NCI-H748 (cell line): ENCODE data around the gene SLC25A42.
"Not testable (repeated sequence)": the region's sequence is repeated elsewhere in the genome, so short reads cannot be mapped to it uniquely, and the experiment has no call there.

Experiments
- DNase-seq: peaks from one replicate; lab custom pipeline; 2025; ENCODE audit not compliant: unreplicated experiment; lab: John Stamatoyannopoulos, UW

The SLC25A42 gene

DNA sequence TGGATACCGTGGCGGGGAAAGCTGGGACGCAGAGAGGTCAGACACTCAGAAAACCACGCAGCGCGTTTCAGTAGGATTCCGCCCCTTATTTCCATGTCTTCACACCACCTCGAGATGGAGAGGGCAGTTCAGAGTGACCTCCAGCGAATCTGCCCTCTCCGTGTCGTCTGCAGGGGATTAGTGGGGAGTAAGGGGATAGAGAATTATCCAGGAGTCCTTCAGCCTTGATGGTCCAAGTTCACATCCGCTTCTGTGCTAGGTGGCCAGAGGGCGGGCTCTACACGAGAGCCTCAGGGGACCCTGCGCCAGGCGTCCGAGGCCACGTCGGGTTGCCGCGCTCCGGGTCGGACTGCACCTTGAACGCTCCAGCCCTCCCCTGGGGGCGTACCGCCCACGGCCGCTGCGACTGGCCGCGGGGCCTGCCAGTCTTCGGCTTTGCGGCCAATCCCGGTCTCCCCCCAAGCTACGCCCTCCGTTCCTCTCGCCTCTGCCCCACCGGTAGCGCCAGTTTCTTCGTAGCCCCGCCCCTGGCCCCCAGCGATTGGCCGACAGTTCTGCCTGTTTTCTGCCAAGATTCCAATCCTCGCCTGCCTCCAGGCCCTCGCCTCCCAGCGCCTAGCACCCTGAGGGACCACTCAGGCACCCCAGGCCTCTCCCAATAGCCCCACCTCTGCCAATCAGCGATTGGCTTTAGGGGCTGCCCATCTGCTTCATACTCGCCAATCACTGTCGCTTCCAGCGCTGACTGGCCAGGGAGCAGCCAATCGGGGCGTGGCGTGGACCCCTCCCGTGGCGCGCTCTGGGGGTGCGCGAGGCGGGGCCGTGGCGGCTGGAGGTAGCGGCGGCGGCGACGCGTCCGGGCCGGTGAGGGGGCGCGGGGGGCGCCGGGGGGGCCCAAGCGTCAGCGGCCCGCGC lies at the start of gene SLC25A42:
Gene SLC25A42, plus strand, starts transcription at position 812 of the 915 bp plus-strand sequence. CDS start 32,131 bp downstream, outside the sequence.
- peak; percentile 97 for DNase-seq

GRCh38 chr19:19021115-19021514 lies 42.7 kb upstream of the SLC25A42 start:
- DNase-seq: no peak

GRCh38 chr19:19022380-19022961 lies 41.3 kb upstream of the SLC25A42 start:
- no peak for DNase-seq

GRCh38 chr19:19023376-19023775 lies 40.4 kb upstream of the SLC25A42 start:
- not testable (repeated sequence) for DNase-seq

- DNase-seq: no peak
These were observed 37.9 kb upstream of the SLC25A42 start for GRCh38 chr19:19025861-19026260.

- DNase-seq: no peak
These were observed 37.4 kb upstream of the SLC25A42 start for GRCh38 chr19:19026299-19026971.

DNA sequence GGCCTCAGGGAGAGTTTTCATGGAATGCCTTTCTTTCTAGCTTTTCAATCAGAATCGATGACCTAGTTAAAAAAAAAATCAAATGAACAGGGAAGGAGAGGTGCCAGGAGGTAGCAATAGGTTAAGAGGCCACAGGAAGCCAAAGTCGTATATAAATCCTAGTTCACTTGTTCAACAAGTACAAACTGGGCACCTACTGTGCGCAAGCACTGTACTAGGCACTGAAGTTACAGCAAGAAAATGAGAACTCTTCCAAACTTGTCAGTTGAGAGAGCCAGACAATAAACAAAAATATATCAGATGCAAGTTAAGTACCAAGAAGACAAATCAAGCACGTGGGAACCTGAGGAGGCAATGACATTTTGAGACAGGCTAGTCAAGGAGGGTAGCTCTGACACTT lies 36.6 kb upstream of the SLC25A42 start:
- DNase-seq: no peak

DNA sequence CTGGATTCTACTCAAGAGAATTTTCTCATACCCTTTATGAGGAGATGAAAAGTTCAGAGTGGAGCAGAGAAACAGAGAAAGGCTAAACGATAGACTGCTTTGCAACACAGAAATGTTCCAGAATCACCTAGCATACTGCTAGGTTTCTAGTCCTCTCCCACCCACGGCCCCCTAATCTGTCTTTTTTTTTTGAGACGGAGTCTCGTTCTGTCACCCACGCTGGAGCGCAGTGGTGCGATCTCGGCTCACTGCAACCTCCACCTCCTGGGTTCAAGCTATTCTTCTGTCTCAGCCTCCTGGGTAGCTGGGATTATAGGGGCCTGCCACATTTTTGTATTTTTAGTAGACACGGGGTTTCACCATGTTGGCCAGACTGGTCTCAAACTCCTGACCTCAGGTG lies 35.3 kb upstream of the SLC25A42 start:
- DNase-seq: no peak

DNA sequence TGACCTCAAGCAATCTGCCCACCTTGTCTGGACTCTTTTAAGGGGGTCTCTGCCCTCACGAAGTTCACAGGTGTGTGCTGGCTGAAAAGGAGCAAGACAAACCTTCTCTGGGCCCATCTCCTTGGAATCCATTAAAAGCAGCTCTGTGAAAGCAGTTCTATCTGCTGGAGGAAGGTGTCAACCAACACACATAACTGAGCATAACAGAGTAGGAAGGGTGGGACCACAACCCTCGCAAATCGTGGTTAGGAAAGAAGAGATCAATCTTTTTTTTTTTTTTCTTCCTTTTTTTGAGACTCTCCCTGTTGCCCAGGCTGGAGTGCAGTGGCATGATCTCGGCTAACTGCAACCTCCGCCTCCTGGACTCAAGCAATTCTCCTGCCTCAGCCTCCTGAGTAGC lies 31.9 kb upstream of the SLC25A42 start:
- DNase-seq: no peak

DNA sequence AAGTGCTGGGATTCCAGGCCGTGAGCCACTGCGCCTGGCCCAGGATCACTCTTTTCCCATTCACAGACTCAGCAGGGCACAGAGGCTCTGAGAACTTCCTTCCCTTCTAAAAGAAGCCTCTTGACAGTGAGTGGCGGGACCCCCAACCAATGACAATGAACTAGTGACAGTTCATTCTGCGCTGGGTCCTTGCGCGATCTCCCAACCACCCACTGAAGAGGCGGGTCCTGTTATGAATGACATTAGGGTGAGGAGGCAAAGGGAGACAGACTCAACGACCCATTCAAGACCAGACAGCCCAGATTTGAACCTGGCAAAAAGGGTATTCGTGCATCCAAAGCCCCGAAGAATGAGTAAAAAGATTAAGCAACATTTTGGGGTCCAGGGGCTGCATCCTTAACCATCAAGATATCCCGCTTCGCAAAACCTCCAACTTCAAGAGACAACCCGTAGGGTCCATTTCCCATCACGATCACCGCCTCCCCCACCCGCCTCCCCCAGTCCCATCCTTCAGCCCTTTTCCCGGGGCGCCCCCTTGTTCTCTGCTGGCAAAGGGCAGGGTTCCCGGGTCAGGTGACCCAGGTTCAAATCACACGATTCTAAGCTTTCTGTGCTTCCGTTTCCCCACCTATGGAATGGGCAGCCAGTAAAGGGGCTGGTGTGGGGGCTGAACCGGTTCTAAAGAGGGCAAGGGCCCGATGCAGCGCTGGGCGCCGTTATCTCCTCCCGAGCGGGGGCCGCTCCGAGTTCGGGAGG lies 31.2 kb upstream of the SLC25A42 start:
- peak; percentile 83 for DNase-seq

- DNase-seq: no peak
These were observed 30.7 kb upstream of the SLC25A42 start for GRCh38 chr19:19033176-19033425.

- peak; percentile 85 for DNase-seq
These were observed 30.2 kb upstream of the SLC25A42 start, which contains the start of the genes ARMC6 and SUGP2 for GRCh38 chr19:19033426-19034203. Gene ARMC6 (plus strand): TSS chr19:19033603. CDS start chr19:19034210, 607 bp downstream. Gene SUGP2 (minus strand): TSS chr19:19033517. CDS start chr19:19031071, 2,446 bp downstream.

- peak; percentile 77 for DNase-seq
These were observed 29.6 kb upstream of the SLC25A42 start for GRCh38 chr19:19034204-19034624.

- no peak for DNase-seq
These were observed 23.9 kb upstream of the SLC25A42 start for GRCh38 chr19:19039901-19040300.

GRCh38 chr19:19040417-19040816 lies 23.4 kb upstream of the SLC25A42 start:
- no peak for DNase-seq

DNA sequence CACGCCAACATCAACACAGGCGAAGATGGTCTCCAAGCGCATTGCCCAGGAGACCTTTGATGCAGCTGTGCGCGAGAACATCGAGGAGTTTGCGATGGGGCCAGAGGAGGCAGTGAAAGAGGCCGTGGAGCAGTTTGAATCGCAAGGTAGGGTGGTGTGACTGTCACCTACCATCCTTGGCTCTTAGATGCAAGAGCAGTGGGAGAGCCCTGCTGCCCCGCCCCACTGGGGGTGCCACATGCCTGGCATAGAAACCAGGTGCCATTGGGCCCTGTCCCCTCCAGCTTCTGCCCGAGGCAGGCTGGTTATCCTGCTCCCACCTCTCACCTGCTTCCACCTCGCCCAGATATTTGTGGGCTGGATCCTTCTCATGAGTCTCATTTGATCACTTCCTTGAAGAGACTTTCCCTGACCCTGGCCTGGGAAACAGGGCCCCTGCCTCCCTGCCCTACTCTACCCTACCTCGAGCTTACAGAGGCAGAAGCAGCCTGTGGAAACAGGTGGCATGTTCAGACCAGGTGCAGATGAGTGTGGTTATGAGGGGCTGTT lies 21.0 kb upstream of the SLC25A42 start:
- no peak for DNase-seq

- no peak for DNase-seq
These were observed 20.3 kb upstream of the SLC25A42 start for GRCh38 chr19:19043481-19043880.

DNA sequence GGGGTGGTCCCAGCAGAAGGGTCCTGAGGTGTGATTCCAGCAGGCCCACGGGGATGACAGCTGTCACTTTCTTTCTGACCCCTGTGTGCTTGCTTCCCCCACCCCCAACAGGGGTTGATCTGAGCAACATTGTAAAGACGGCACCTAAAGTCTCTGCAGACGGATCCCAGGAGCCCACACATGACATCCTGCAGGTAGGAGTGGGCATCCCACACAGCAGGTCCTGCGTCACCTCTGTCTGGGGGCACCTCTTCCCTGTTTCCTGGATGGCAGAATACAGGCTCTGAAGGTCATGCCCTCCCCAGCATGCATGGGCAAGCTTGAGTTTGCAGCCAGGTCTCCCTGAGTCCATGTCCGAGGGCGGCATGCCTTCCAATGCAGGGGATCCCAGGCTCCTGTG lies 19.9 kb upstream of the SLC25A42 start:
- DNase-seq: no peak

- no peak for DNase-seq
These were observed 14.4 kb upstream of the SLC25A42 start for GRCh38 chr19:19049406-19049805.

DNA sequence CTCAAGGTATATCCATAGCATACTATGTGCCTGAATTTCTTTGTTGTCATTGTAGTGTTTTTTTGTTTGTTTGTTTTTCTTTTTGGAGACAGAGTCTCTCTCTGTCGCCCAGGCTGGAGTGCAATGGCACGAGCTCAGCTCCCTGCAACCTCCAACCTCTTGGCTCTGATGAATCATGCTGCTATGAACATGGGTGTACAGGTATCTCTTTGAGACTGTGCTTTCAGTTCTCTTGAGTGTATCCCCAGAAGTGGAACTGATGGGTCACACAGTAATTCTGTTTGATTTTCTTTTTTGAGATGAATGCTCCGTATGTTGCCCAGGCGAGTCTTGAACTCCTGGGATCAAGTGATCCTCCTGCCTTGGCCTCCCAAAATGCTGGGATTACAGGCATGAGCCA lies 13.7 kb upstream of the SLC25A42 start:
- no peak for DNase-seq
